C4-2B (cell line): ENCODE data around the gene PRICKLE3.
"Not testable (repeated sequence)": the region's sequence is repeated elsewhere in the genome, so short reads cannot be mapped to it uniquely, and the experiment has no call there.

Experiments
- H3K27ac ChIP-seq: fragments of 450-650 bp; 2 replicates; pipeline ENCODE4 v1.5.1; 2017
- ZFX ChIP-seq: fragments of 450-650 bp; IDR thresholded peaks from 2 replicates; pipeline ENCODE4 v1.6.1; 2017
- TF ChIP-seq, protein P1 (sequence below): fragments of 450-650 bp; conservative IDR thresholded peaks from 2 replicates; pipeline ENCODE4 v1.5.1; 2017; ENCODE audit warnings: mild to moderate bottlenecking

Gene PRICKLE3

DNA sequence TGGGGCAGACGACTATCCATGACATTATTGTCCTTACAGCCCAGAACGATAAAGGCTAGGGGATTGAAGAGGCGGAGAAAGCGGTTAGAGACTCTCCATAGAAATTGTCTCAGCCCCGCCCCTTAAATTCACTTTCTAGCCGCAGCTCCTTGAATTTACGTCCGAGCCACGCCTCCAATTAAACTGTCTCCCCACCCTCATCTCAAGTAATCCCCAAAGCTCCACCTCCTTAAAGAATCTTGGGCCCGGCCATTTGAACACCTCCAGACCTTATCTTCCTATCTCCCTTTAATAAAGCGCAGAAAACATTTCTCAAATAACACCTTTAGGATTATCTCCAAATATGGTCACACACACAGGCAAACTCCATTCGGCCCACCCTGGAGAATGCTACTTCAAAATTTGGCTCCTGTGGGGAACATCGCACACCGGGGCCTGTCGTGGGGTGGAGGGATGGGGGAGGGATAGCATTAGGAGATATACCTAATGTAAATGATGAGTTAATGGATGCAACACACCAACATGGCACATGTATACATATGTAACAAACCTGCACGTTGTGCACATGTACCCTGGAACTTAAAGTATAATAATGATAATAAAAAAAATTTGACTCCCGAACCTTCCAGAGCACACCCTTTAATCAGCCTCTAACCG lies 30.8 kb downstream of the PRICKLE3 start:
- TF ChIP-seq, protein P1, sequence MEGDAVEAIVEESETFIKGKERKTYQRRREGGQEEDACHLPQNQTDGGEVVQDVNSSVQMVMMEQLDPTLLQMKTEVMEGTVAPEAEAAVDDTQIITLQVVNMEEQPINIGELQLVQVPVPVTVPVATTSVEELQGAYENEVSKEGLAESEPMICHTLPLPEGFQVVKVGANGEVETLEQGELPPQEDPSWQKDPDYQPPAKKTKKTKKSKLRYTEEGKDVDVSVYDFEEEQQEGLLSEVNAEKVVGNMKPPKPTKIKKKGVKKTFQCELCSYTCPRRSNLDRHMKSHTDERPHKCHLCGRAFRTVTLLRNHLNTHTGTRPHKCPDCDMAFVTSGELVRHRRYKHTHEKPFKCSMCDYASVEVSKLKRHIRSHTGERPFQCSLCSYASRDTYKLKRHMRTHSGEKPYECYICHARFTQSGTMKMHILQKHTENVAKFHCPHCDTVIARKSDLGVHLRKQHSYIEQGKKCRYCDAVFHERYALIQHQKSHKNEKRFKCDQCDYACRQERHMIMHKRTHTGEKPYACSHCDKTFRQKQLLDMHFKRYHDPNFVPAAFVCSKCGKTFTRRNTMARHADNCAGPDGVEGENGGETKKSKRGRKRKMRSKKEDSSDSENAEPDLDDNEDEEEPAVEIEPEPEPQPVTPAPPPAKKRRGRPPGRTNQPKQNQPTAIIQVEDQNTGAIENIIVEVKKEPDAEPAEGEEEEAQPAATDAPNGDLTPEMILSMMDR, result no peak
- no peak for TF ChIP-seq ZFX
- peak overlapping the region; percentile 80 for H3K27ac ChIP-seq

DNA sequence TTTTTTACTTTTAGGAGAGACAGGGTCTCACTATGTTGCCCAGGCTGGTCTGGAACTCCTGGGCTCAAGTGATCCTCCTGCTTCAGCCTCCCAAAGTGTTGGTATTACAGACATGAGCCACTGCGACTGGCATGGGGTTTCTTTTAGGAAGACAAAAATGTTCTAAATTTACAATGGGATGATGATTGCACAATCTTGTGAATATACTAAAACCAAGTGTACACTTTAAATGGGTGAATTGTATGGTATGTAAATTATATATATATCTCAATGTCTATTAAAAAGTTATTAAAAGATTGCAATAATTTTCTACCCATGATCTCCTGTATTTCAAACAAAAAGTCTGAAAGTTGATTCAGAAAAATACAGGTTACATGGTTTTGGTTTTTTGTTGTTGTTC lies 32.7 kb downstream of the PRICKLE3 start:
- no peak for TF ChIP-seq ZFX

DNA sequence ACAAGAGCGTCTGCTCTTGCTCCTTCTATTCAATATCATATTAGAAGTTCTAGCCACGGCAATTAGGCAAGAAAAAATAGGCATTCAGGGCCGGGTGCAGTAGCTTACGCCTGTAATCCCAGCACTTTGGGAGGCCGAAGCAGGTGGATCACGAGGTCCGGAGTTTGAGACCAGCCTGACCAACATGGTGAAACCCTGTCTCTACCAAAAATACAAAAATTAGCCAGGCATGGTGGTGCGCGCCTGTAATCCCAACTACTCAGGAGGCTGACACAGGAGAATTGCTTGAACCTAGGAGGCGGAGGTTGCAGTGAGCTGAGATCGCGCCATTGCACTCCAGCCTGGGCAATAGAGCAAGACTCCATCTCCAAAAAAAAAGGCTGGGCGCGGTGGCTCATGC lies 36.9 kb downstream of the PRICKLE3 start:
- not testable (repeated sequence) for H3K27ac ChIP-seq

More for the DNA sequence above, 32.7 kb downstream of the PRICKLE3 start:
- no peak overlapping the region for H3K27ac ChIP-seq

DNA sequence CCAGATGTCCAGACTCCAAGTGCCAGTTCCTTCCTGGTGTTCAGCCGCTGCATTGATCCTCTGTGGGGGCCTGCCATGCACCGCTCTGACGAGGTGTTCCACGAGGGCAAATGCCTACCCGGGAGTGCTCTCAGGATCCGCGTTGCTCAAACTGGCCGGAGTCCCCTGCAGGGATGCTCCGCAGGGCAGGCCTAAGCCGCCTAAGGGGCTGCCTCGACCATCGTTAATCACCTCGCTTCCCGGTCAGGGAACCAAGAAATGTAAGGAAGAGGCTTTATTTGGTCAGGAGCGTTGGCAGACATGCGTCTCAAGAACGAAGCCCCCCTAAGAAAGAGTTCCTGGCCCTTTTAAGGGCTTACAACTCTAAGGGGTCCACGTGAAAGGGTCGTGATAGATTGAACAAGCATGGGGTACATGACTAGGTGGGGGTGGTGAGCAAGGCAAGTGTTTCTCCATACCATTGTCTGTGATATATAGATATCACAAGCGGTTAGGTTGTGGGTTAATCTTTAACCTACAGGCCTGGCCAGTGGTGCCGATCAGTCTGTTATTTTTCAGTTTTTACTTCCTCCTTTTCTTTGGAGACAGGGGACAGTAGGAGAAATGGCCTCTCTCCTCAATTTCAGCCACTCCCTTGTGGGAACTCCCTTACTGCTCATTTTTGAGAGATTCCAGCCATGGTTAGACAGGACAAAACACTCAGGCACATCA lies 37.6 kb downstream of the PRICKLE3 start:
- H3K27ac ChIP-seq, result not testable (repeated sequence)

DNA sequence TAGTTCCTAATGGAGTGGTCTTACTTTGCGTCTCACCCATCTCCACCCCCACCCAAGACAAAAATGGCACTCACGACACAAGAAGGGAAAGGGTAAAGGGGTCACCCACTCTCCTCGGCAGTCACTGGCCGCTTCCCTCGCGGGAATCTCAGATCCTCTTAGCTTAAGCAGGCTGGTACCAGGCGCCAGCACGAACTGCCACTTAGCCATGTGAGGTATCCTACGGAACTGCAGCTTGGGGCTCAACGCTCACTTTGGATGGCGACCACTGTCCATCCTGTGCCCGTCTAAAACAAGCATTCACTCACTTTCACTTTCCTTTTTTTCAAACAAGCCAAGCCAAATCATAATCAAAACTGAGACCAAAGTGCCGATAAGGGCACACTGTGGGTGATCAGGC lies 38.2 kb downstream of the PRICKLE3 start:
- H3K27ac ChIP-seq, result no peak overlapping the region
- TF ChIP-seq, protein P1, result no peak
- TF ChIP-seq ZFX, result no peak

DNA sequence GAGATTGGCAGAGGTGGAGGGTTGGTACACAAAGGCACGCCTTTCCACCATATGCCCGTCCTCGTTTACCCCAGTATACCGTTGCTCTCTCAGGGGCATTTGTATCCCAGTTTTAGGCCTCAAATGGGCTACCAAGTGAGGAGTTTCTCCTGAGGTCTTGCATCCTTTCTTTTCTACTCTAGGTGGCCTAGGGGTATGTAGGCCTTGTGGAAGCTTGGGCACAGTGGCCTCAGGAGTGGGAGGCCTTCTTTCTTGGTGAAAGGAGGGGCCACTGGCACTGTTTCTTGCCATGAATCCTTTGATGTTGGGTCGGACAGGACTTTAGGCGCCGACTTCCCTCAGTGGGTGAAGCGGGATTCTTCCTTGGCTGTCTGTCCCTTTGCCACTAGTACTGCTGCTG lies 38.9 kb downstream of the PRICKLE3 start:
- no peak overlapping the region for H3K27ac ChIP-seq
- TF ChIP-seq ZFX, result no peak
- TF ChIP-seq, protein P1, result no peak

DNA sequence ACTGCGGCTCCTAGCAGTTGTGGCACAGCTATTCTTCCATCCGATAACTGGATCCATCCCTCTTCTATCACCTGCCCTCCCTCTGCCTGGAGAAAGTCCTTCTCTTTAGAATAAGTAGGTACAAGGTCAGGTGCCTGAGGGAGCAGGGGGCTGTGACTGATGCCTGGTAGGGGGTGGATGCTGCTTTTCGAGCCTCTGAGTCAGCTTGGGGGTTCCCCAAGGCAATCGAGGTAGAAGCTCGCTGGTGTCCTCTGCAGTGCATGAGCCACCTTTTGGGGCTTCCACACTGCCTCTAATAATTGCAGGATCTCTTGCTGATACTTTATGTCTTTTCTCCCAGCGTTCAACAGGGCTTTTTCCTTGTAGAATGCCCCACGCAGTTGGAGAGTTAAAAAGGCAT lies 43.0 kb downstream of the PRICKLE3 start:
- H3K27ac ChIP-seq, result not testable (repeated sequence)

DNA sequence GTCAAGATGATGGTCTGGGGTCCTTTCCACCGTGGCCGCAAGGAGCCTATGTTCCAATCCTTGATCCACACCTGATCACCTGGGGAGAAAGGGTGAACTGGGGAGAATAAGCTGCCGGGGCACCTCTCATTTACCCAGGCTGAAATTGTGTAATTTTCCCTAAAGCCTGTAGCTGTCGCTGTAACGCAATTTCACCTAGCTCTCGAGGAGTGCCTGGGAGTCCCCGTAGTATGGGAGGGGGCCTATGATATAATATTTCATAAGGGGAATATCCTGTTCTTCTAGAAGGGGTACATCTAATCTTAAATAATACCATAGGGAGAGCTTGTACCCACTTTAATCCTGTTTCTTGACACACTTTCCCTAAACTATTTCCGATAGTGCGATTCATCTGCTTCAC lies 43.9 kb downstream of the PRICKLE3 start:
- TF ChIP-seq, protein P1, result peak; percentile 18
- not testable (repeated sequence) for H3K27ac ChIP-seq

DNA sequence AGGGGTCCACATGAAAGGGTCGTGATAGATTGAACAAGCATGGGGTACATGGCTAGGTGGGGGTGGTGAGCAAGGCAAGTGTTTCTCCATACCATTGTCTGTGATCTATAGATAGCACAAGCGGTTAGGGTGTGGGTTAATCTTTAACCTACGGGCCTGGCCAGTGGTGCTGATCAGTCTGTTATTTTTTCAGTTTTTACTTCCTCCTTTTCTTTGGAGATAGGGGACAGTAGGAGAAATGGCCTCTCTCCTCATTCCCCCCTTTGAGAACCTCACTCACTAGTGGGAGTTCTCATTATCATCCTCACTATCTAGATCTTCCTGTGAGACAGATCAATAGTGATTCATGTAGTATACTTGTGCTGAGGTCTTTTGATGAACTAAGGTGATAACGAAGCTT lies 46.5 kb downstream of the PRICKLE3 start:
- TF ChIP-seq, protein P1, result no peak
- no peak for TF ChIP-seq ZFX
- no peak overlapping the region for H3K27ac ChIP-seq
